ENCODE data around the gene SLC2A13.

GRCh38 chr12:40068416-40068815, 37.5 kb downstream of the SLC2A13 start:
- TF ChIP-seq, protein P1, sequence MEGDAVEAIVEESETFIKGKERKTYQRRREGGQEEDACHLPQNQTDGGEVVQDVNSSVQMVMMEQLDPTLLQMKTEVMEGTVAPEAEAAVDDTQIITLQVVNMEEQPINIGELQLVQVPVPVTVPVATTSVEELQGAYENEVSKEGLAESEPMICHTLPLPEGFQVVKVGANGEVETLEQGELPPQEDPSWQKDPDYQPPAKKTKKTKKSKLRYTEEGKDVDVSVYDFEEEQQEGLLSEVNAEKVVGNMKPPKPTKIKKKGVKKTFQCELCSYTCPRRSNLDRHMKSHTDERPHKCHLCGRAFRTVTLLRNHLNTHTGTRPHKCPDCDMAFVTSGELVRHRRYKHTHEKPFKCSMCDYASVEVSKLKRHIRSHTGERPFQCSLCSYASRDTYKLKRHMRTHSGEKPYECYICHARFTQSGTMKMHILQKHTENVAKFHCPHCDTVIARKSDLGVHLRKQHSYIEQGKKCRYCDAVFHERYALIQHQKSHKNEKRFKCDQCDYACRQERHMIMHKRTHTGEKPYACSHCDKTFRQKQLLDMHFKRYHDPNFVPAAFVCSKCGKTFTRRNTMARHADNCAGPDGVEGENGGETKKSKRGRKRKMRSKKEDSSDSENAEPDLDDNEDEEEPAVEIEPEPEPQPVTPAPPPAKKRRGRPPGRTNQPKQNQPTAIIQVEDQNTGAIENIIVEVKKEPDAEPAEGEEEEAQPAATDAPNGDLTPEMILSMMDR (IDR thresholded peaks at IDR 0.05): no peak
- TF ChIP-seq POLR2A (IDR thresholded peaks at IDR 0.05): no peak

All from body of pancreas (tissue), 4 donors.